MCF 10A (cell line): ENCODE results near the gene CD151. TPM values are rescaled to one million over a fixed set of nuclear protein-coding genes. Genes with fewer than 3 reads are reported as not detected.

Source experiments
- BruUV-seq: library from RNA; stranded (reverse); fragments of 400-500 nt; replicated peaks from 2 replicates; lab custom pipeline; 2021; lab: Mats Ljungman, UMichigan
- CTCF ChIA-PET: fragments of 300-600 bp; sonication (Branson Sonifier 250); formaldehyde crosslinking; extraction: SDS; loops from one replicate; lab custom pipeline; 2021; ENCODE audit warnings: antibody characterized with exemption, inconsistent platforms; lab: Yijun Ruan, JAX
- POLR2A ChIA-PET: fragments of 300-600, 350-650 bp; sonication (Branson Sonifier 250); formaldehyde crosslinking; extraction: SDS; loops from one replicate; lab custom pipeline; 2020; ENCODE audit warnings: antibody characterized with exemption, inconsistent platforms; lab: Yijun Ruan, JAX
- DNase-seq: peaks from one replicate; pipeline ENCODE4 v3.0.0-alpha.2; 2018; ENCODE audit not compliant: unreplicated experiment
- H3K27ac Mint-ChIP-seq: one replicate; pipeline ENCODE4 v1.8.0; 2022; ENCODE audit warnings: mild to moderate bottlenecking, low read depth, mixed read lengths; ENCODE audit not compliant: unreplicated experiment
- H3K27me3 Mint-ChIP-seq: one replicate; pipeline ENCODE4 v1.8.0; 2022; ENCODE audit warnings: mixed read lengths; ENCODE audit not compliant: insufficient read depth, unreplicated experiment
- H3K36me3 Mint-ChIP-seq: one replicate; pipeline ENCODE4 v1.8.0; 2022; ENCODE audit warnings: mild to moderate bottlenecking, moderate library complexity, mixed read lengths; ENCODE audit not compliant: insufficient read depth, unreplicated experiment
- H3K4me1 Mint-ChIP-seq: one replicate; pipeline ENCODE4 v1.8.0; 2022; ENCODE audit warnings: mixed read lengths; ENCODE audit not compliant: insufficient read depth, unreplicated experiment
- H3K4me3 Mint-ChIP-seq: one replicate; pipeline ENCODE4 v1.8.0; 2022; ENCODE audit warnings: mild to moderate bottlenecking, moderate library complexity, mixed read lengths; ENCODE audit not compliant: unreplicated experiment
- H3K9me3 Mint-ChIP-seq: one replicate; pipeline ENCODE4 v1.8.0; 2022; ENCODE audit warnings: mixed read lengths; ENCODE audit not compliant: unreplicated experiment
- CTCF ChIP-seq: fragments of 200-600 bp; IDR thresholded peaks from one replicate; pipeline ENCODE4 v1.8.0; 2022; ENCODE audit warnings: antibody characterized with exemption, mild to moderate bottlenecking; ENCODE audit not compliant: unreplicated experiment
- intact Hi-C: fragments of 100-400 bp; cut with micrococcal nuclease; formaldehyde crosslinking; loops from 2 replicates; pipeline ENCODE4 v1.14.1; 2022
- total RNA-seq: library from RNA; stranded (reverse); gene quantifications from 2 replicates; pipeline ENCODE4 v1.2.3, GENCODE V29; 2022

The CD151 gene
- total RNA-seq, 1 experiment from 2014 or later = 412 TPM

GRCh38 chr11:866481-866880 lies 33.7 kb downstream of the CD151 start:
- no peak overlapping the region for H3K27ac Mint-ChIP-seq
- H3K9me3 Mint-ChIP-seq = no peaks in the 10 kb centered on the region
- H3K4me1 Mint-ChIP-seq = no peaks in the 10 kb centered on the region
- no peak overlapping the region for H3K4me3 Mint-ChIP-seq
- POLR2A ChIA-PET = interaction anchor here (3.4 kb wide), 1 partner anchor 19 kb away, joined by 14 read pairs; no protein-coding TSS in a partner anchor
- TF ChIP-seq CTCF = no peak
- intact Hi-C loops = no loop called here
- no peak for DNase-seq
- H3K27me3 Mint-ChIP-seq = no peaks in the 10 kb centered on the region
- H3K36me3 Mint-ChIP-seq = peaks cover 75% of the 10 kb centered on the region
- no TSS peak for BruUV-seq
- CTCF ChIA-PET = no interaction called here

GRCh38 chr11:867856-868358 lies 35.2 kb downstream of the CD151 start:
- CTCF ChIA-PET = no interaction called here
- no peak for TF ChIP-seq CTCF

DNA sequence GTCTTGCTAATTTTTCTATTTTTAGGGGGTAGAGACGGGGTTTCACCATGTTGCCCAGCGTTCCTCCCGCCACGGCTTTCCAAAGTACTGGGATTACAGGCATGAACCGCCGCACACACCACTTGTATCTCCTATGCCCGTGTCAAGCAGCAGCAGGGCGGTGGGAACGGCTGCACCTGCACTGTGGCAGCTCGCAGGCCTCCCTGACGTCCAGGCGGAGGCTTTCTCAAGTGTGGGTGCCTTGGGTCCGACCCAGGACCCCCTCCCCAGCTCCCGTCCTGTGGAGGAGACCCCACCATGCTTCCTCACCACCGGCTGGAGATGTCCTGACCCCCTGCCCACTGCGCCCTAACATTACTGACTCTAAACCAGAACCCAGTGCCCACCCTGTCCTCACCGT lies 35.6 kb downstream of the CD151 start:
- CTCF ChIA-PET = interaction anchor here (2.8 kb wide), 1 partner anchor 183 kb away, joined by 12 read pairs; no protein-coding TSS in a partner anchor
- DNase-seq = no peak
- no peak overlapping the region for H3K27ac Mint-ChIP-seq
- BruUV-seq = no TSS peak
- POLR2A ChIA-PET = interaction anchor here (0.6 to 3.4 kb wide), 4 partner anchors 8 to 72 kb away, joined by 3 to 14 read pairs (median 4); partner anchors contain the start of gene TSPAN4
- H3K27me3 Mint-ChIP-seq = no peaks in the 10 kb centered on the region
- H3K9me3 Mint-ChIP-seq = no peaks in the 10 kb centered on the region
- no peak overlapping the region for H3K4me3 Mint-ChIP-seq
- no peaks in the 10 kb centered on the region for H3K4me1 Mint-ChIP-seq
- intact Hi-C loops = no loop called here
- no peak for TF ChIP-seq CTCF
- peaks cover 59% of the 10 kb centered on the region for H3K36me3 Mint-ChIP-seq

More at GRCh38 chr11:867856-868358, 35.2 kb downstream of the CD151 start:
- H3K9me3 Mint-ChIP-seq = no peaks in the 10 kb centered on the region
- intact Hi-C loops = no loop called here
- no peaks in the 10 kb centered on the region for H3K27me3 Mint-ChIP-seq
- H3K27ac Mint-ChIP-seq = no peak overlapping the region
- POLR2A ChIA-PET = interaction anchor here (0.6 to 3.4 kb wide), 6 partner anchors 8 to 183 kb away, joined by 3 to 14 read pairs (median 4); partner anchors contain the start of gene TSPAN4
- no peak for DNase-seq
- H3K4me3 Mint-ChIP-seq = no peak overlapping the region
- no TSS peak for BruUV-seq
- peaks cover 63% of the 10 kb centered on the region for H3K36me3 Mint-ChIP-seq
- no peaks in the 10 kb centered on the region for H3K4me1 Mint-ChIP-seq

DNA sequence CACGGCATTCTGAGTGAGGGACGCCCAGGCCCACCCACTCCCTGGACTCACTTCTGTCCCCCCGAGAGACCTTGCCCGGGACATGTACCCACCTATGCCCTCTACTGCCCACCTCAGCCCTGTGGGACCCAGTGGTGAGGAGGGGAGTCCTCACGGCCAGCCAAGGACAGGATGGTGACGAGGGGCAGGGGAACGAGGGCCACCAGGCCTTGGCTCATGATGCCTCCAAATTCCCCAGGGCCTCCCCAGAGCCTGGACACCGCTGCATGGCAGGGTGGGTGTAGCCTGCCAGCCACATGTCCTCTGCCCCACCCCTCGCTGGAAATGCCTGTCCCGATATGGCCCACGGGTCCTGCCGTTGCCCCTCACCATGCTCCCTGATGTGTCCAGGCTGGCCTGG lies 36.0 kb downstream of the CD151 start:
- H3K27ac Mint-ChIP-seq = no peak overlapping the region
- peaks cover 60% of the 10 kb centered on the region for H3K36me3 Mint-ChIP-seq
- TF ChIP-seq CTCF = no peak
- CTCF ChIA-PET = interaction anchor here (0.8 to 2.8 kb wide), 2 partner anchors 10 to 182 kb away, joined by 4 to 12 read pairs; no protein-coding TSS in a partner anchor
- H3K4me3 Mint-ChIP-seq = no peak overlapping the region
- DNase-seq = no peak
- BruUV-seq = no TSS peak
- intact Hi-C loops = no loop called here
- no peaks in the 10 kb centered on the region for H3K27me3 Mint-ChIP-seq
- H3K4me1 Mint-ChIP-seq = no peaks in the 10 kb centered on the region
- POLR2A ChIA-PET = interaction anchor here (0.6 to 1.1 kb wide), 2 partner anchors 25 to 60 kb away, joined by 3 read pairs; no protein-coding TSS in a partner anchor
- no peaks in the 10 kb centered on the region for H3K9me3 Mint-ChIP-seq
